Stimulated activated CD8-positive, alpha-beta memory T cell treated with anti-CD3 and anti-CD28 coated beads, Interleukin-15, amount 100 ng/mL, for 1 hour (primary cell): ENCODE data around the gene PTPN18.
A peak's percentile ranks its signal among the peaks of the same experiment; 100 is the strongest.

Source experiments
- DNase-seq: peaks from one replicate; pipeline ENCODE4 v3.0.0-alpha.2; 2020; ENCODE audit warnings: low read depth

PTPN18 gene

DNA sequence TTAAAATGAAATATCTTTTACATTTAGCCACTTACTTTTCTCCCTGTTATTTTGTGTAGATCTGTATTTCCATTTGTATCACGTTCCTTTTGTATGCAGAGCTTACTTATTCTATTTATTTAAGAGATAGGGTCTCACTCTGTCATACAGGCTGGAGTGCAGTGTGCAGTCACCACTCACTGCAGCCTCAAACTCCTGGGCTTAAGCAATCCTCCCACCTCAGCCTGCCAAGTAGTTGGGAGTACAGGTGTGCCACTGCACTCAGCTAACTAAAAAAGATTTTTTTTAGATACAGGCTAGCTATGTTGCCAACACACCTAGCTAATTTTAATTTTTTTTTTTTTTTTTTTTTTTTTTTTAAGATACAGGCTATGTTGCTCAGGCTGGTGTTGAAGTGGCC is 10.9 kb downstream of the PTPN18 start:
- DNase-seq, result no peak

DNA sequence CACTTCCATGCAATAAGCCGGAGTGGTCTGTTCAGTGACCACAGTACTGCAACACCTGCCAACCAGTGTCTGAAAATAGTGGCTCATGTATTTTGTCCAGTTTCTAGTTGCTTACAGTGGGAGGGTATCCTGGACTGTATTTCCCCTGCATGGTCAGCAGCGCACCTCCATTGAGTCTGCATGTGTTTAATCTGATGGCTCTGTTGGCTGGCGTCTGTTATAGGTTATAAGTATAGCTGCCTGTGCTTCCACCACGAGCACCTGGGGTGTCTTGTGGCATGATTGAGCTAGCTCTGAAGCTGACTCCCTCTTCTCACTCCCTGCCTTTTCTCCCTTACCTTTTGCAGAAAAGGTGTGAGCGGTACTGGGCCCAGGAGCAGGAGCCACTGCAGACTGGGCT is 12.9 kb downstream of the PTPN18 start:
- DNase-seq, result no peak

- DNase-seq, result no peak
Observed at GRCh38 chr2:130369311-130369964, 13.6 kb downstream of the PTPN18 start.

DNA sequence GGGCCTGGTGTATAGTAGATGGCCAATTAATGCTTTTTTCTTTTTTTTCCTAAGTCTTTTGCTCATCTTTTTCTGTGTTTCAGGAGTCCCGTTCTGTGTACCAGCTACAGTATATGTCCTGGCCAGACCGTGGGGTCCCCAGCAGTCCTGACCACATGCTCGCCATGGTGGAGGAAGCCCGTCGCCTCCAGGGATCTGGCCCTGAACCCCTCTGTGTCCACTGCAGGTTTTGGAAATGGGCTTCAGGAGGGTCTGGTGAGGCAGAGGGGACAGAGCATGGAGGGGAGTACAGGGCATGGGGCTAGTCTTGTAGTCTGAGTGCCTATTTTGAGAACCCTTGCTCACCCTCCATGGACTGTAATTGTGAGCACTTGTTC is 14.1 kb downstream of the PTPN18 start:
- DNase-seq, result no peak

DNA sequence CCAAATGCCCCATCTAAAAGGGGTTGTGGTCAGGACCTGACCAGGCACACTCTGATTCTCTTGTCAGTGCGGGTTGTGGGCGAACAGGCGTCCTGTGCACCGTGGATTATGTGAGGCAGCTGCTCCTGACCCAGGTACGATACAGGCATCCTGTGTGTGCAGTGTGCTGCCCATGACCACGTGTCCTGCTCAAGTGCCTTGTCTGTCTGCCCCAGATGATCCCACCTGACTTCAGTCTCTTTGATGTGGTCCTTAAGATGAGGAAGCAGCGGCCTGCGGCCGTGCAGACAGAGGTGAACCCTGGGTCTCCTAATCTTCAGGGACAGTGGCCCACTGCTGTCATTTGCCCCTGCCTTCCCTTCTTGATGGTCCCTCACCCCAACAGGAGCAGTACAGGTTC is 14.6 kb downstream of the PTPN18 start:
- DNase-seq, result no peak

DNA sequence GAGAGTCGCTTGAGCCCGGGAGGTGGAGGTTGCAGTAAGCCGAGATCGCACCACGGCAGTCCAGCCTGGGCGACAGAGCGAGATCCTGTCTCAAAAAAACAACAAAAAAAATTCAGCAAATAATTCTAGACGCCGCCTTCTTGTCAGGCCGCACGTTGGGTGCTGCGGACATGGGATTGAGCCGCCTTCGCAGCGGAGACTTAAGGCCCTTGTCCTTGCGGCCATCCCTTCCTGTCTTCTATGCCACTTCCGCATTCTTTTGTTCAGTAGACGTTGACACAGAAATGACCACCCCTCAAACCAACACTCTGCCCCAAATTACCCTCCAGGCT is 15.8 kb downstream of the PTPN18 start:
- no peak for DNase-seq

GRCh38 chr2:130372055-130372832 is 16.4 kb downstream of the PTPN18 start:
- DNase-seq, result peak; percentile 32

DNA sequence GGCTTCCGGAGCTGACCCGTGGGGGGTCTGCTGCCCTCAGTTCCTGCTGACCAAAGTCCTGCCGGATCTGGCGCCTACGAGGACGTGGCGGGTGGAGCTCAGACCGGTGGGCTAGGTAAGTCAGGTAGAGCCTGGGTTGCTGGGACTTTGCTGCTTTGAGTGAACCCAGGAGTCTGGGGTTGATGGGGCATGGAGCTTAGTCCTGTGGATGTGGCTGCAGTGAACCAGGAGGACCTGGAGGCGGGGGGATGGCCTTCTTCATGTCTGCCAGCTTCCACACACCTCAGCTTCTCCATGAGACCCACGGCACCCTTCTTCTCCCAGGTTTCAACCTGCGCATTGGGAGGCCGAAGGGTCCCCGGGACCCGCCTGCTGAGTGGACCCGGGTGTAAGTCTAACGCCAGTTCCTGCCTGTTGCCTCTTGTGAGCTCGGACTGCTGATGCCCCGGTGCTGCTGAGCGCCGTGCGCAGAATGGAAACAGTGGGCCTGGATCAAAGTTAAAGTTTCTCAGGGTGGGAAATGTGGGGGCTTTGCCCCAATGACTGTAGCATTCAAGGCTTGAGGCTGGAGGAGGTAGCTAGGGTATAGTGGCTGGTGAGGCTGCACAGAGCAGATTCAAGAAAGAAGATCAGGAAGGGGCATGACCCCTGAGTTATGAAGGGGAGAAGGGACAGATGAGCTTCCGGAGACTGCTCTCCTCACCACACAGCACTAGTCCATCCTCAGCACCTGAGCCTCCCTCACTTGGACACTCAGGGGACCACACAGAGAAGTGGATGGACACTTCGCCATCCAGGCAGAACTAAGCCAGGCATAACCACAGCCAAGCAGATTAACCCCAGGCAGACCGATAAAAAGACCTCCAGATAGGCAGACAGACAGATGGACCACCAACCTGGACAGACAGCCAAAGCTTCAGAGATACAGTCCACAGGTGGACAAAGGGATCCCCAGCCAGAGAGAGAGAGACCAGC is 17.3 kb downstream of the PTPN18 start:
- no peak for DNase-seq

GRCh38 chr2:130373808-130374365 is 18.0 kb downstream of the PTPN18 start:
- no peak for DNase-seq

DNA sequence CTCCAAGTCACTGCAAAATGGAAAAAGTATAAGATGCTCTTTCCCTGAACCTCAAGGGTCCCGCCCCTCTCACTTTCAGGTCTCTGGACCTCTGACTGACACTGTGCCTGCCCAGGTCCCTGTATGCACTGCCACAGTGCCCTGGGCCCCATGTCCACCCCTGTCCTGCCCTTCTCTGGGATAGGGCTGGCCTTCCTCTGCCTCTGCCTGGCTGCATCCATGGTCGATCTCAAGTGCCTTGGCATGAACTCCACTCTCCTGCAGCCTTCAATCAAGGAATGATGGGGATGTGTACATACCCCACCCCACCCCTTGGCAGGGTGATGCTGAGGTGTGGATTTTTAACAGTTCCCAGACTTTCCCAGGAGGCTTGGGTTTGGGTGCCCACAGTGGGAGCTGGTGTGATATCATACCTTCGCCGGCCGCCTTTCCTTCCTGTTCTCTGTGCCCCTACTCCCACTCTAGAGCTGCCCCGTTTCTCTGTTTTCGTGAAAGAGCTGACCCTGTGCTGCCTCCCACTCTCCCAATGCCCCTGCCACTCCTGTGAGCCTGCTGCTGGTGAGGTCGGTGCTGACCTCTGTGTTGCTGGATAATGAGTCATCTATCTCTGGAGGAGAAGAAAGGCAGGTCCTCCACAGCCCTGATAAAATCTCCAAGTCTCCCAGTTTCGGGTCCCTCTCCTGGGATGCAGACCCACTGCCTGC is 18.9 kb downstream of the PTPN18 start:
- no peak for DNase-seq

- DNase-seq, result no peak
Observed at GRCh38 chr2:130375291-130376266, 19.7 kb downstream of the PTPN18 start.

DNA sequence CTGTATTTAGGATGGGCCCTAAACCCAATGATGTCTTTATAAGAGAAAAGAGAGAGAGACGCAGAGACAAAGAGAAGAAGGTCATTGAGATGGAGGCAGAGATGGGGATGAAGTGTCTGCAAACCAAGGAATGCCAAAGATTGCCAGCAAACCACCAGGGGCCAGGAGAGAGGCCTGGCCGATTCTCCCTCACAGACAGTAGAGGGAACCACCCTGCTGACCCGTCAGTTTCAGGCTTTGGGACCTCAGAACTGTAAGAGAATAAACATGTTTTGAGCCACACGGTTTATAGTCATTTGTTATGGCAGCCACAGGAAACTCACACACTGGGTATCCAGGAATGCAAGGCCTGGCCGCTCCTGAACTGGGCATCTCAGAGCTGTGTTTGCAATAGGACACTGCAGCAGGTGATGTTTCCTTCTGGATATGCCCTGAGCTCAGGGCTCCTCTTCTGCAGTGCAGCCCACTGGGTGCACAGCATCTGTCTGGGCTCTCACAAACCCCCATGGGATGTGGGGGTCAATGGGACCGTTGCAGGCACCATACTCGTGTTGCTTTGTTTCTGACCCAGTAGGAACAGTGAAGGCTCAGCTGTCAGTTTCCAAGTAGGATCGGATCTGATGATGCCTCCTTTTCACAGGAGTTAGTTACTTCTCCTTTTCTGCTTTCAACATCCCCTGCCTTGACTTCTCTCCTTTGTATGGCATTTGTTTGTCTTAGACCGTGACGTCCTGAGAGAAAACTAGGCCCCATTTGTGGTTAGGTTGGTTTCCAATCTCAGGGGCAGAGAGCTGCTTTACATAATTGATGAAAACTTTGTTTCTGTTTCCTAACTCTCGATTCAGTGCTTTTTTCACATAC is 20.8 kb downstream of the PTPN18 start:
- no peak for DNase-seq

DNA sequence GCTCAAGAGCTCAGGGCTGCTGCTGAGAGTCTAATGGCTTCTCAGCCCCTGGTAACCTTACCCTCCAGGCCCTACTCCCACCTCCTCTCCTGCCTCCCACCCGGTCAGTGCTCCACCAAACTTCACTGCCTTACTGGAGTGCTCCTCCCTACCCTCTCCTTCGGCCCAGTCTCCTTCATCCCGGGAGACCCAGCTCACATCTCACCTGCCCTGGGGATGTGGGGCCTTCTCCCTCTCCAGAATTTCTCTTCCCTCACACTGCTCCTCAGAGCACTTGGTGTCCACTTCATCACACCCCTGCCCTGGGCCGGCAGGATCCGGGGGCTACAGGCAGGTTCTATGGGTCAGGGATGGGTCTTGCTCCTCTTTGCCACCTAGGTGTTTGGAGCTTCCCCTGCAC is 21.6 kb downstream of the PTPN18 start:
- no peak for DNase-seq

GRCh38 chr2:130378206-130378897 is 22.5 kb downstream of the PTPN18 start:
- DNase-seq, result no peak

- DNase-seq, result no peak
Observed at GRCh38 chr2:130378898-130379214, 23.0 kb downstream of the PTPN18 start.

- no peak for DNase-seq
Observed at GRCh38 chr2:130380096-130380934, 24.5 kb downstream of the PTPN18 start.

DNA sequence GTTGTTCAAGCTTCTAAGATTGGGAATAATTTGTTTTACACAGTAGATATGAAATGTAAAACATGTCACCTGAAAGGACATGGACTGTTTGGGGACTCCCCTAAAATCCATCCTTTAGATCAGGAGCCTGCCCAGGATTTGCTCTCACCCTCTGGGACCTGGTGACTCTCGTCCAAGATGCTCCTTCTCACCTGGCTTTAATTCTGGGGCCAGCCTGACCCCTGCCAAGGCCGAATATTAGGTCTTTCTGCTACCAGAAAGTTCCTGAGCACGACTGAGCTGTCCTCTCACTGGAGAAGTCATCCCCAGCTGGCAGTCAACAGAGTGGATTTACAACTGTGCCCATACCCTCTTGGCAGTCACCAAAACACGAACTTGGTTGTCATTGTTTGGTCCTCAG is 25.3 kb downstream of the PTPN18 start:
- no peak for DNase-seq

- DNase-seq, result no peak
Observed at GRCh38 chr2:130381619-130382018, 25.8 kb downstream of the PTPN18 start.
